ENCODE data around the gene HCN4.

Gene HCN4

GRCh38 chr15:73296609-73297353, 72.0 kb downstream of the HCN4 start:
- H3K9ac ChIP-seq (ENCODE audit: low read length), result no peak overlapping the region

GRCh38 chr15:73295630-73296286, 73.0 kb downstream of the HCN4 start:
- Histone ChIP-seq H3K27me3 (ENCODE audit: low read depth, low read length) (no peaks in the 10 kb centered on the region), H3K4me2 (ENCODE audit: low read length) (no peak overlapping the region), H3K9ac (ENCODE audit: low read length) (no peak overlapping the region), H2AFZ (ENCODE audit: low read depth, low read length) (no peak overlapping the region), H3K4me3 (ENCODE audit: low read length) (no peak overlapping the region), H3K4me1 (ENCODE audit: low read length) (no peaks in the 10 kb centered on the region), H3K79me2 (ENCODE audit: low read length) (no peaks in the 10 kb centered on the region), H4K20me1 (ENCODE audit: insufficient read depth, low read length) (no peaks in the 10 kb centered on the region), H3K9me3 (ENCODE audit: insufficient read depth, low read length) (no peaks in the 10 kb centered on the region), H3K36me3 (replicated peaks; ENCODE audit: low read depth, low read length) (no peaks in the 10 kb centered on the region), H3K27ac (ENCODE audit: low read length) (no peak overlapping the region)
- TF ChIP-seq EZH2phosphoT487 (IDR thresholded peaks at IDR 0.05; ENCODE audit: low read depth), result no peak
- TF ChIP-seq, protein P1, sequence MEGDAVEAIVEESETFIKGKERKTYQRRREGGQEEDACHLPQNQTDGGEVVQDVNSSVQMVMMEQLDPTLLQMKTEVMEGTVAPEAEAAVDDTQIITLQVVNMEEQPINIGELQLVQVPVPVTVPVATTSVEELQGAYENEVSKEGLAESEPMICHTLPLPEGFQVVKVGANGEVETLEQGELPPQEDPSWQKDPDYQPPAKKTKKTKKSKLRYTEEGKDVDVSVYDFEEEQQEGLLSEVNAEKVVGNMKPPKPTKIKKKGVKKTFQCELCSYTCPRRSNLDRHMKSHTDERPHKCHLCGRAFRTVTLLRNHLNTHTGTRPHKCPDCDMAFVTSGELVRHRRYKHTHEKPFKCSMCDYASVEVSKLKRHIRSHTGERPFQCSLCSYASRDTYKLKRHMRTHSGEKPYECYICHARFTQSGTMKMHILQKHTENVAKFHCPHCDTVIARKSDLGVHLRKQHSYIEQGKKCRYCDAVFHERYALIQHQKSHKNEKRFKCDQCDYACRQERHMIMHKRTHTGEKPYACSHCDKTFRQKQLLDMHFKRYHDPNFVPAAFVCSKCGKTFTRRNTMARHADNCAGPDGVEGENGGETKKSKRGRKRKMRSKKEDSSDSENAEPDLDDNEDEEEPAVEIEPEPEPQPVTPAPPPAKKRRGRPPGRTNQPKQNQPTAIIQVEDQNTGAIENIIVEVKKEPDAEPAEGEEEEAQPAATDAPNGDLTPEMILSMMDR (IDR thresholded peaks at IDR 0.05; ENCODE audit: low read depth, low read length), result no peak

More at GRCh38 chr15:73296609-73297353, 72.0 kb downstream of the HCN4 start:
- Histone ChIP-seq H4K20me1 (ENCODE audit: insufficient read depth, low read length) (no peaks in the 10 kb centered on the region), H3K4me2 (ENCODE audit: low read length) (no peak overlapping the region), H3K27me3 (ENCODE audit: low read depth, low read length) (no peaks in the 10 kb centered on the region), H2AFZ (ENCODE audit: low read depth, low read length) (no peak overlapping the region), H3K27ac (ENCODE audit: low read length) (no peak overlapping the region), H3K36me3 (replicated peaks; ENCODE audit: low read depth, low read length) (no peaks in the 10 kb centered on the region), H3K4me3 (ENCODE audit: low read length) (no peak overlapping the region), H3K4me1 (ENCODE audit: low read length) (no peaks in the 10 kb centered on the region), H3K9me3 (ENCODE audit: insufficient read depth, low read length) (no peaks in the 10 kb centered on the region), H3K79me2 (ENCODE audit: low read length) (no peaks in the 10 kb centered on the region)
- no peak for TF ChIP-seq EZH2phosphoT487 (IDR thresholded peaks at IDR 0.05; ENCODE audit: low read depth)
- TF ChIP-seq, protein P1 (IDR thresholded peaks at IDR 0.05; ENCODE audit: low read depth, low read length), result no peak

DNA sequence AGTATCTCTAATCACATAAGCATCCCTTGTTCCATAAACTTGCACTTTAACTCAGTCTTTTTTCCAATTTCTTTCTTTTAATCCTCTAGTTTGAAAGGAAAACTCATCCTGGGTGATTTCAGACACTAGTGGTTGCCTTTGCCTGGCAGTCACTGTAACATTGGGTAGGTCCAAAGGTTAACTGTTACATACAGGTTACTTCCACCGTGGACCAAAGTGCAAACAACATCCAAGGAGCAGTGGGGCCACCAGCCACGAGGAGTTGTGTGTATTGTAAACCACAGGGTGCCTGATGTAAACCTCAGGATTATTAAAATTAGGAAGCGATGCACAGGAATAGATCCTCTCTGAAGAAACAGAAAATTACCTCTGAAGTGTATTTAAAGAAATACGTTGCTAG, 75.0 kb downstream of the HCN4 start:
- no peaks in the 10 kb centered on the region for H3K79me2 ChIP-seq (ENCODE audit: low read length)
- no peak overlapping the region for H2AFZ ChIP-seq (ENCODE audit: low read depth, low read length)
- TF ChIP-seq, protein P1 (IDR thresholded peaks at IDR 0.05; ENCODE audit: low read depth, low read length), result no peak
- TF ChIP-seq EZH2phosphoT487 (IDR thresholded peaks at IDR 0.05; ENCODE audit: low read depth), result no peak
- no peaks in the 10 kb centered on the region for H3K36me3 ChIP-seq (replicated peaks; ENCODE audit: low read depth, low read length)
- no peak overlapping the region for H3K4me2 ChIP-seq (ENCODE audit: low read length)
- H3K9me3 ChIP-seq (ENCODE audit: insufficient read depth, low read length), result no peaks in the 10 kb centered on the region
- H3K4me1 ChIP-seq (ENCODE audit: low read length), result no peaks in the 10 kb centered on the region
- no peak overlapping the region for H3K27ac ChIP-seq (ENCODE audit: low read length)
- no peak overlapping the region for H3K4me3 ChIP-seq (ENCODE audit: low read length)
- H4K20me1 ChIP-seq (ENCODE audit: insufficient read depth, low read length), result no peaks in the 10 kb centered on the region
- H3K9ac ChIP-seq (ENCODE audit: low read length), result no peak overlapping the region
- no peaks in the 10 kb centered on the region for H3K27me3 ChIP-seq (ENCODE audit: low read depth, low read length)

DNA sequence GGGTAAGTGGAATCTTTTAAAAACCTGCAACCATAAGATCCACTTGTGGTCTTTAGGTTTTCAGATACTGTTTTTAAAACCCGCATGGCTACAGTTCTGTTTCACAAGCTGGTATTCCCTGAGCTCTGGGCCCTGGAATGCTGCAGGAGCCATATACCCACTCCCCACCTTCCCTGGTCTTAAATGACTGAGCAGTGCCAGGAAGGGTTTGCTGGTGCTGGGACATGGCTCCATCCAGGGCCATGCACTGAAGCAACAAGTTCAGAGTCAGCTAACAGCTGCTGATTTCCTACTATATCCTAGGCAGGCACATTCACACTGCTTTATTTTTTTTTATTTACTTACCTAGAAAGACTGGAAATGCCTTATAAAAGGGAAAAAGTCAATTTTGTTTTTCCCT, 77.3 kb downstream of the HCN4 start:
- no peaks in the 10 kb centered on the region for H4K20me1 ChIP-seq (ENCODE audit: insufficient read depth, low read length)
- H3K9ac ChIP-seq (ENCODE audit: low read length), result no peak overlapping the region
- H3K9me3 ChIP-seq (ENCODE audit: insufficient read depth, low read length), result no peaks in the 10 kb centered on the region
- no peak overlapping the region for H3K4me2 ChIP-seq (ENCODE audit: low read length)
- no peaks in the 10 kb centered on the region for H3K27me3 ChIP-seq (ENCODE audit: low read depth, low read length)
- no peak overlapping the region for H3K4me3 ChIP-seq (ENCODE audit: low read length)
- TF ChIP-seq, protein P1 (IDR thresholded peaks at IDR 0.05; ENCODE audit: low read depth, low read length), result no peak
- TF ChIP-seq EZH2phosphoT487 (IDR thresholded peaks at IDR 0.05; ENCODE audit: low read depth), result no peak
- H3K4me1 ChIP-seq (ENCODE audit: low read length), result peaks cover 9% of the 10 kb centered on the region
- H3K79me2 ChIP-seq (ENCODE audit: low read length), result no peaks in the 10 kb centered on the region
- no peaks in the 10 kb centered on the region for H3K36me3 ChIP-seq (replicated peaks; ENCODE audit: low read depth, low read length)
- H2AFZ ChIP-seq (ENCODE audit: low read depth, low read length), result no peak overlapping the region
- no peak overlapping the region for H3K27ac ChIP-seq (ENCODE audit: low read length)

Data from OCI-LY3 (cell line).